Measurements from ENCODE around the gene CABLES1. TPM values are rescaled to one million over a fixed set of nuclear protein-coding genes. Genes with fewer than 3 reads are reported as not detected.

CABLES1 gene
- polyA plus RNA-seq, 1 of the 3 experiments (the other 2 are of a cell fraction) = 2.2 TPM

DNA sequence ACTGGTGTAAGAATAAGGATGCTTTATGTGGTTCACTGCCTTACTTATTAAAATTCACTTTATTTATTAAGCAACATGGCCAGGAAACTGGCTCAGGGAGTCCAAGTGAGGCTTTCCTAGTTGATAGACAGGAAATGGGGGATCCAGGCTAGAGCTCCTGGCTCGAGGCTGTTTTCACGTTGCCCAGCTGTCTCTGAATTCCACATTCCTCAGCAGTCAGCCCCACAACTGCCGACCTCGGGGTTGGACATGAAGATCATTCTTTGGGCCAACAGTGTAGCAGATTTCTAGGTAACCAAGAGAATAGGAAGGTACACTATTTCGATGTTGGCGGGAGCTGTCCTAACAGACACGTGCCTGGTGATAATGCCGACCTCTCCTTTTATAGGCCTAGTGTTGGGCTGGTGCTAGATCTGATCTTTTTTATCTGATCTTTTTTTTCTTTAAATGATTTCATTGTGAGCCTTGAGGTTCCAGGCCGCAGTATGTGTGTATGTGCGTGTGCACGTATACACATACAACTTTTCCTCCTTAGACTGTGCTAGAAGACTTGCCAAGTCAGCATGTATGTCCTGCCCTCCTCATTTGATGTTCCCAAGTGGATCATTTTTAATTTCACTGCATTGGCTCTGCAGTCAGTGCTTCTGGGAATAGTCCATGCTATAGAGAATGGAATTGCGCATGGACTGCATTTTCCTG is 103.5 kb downstream of the CABLES1 start:
- TF ChIP-seq, protein P1, sequence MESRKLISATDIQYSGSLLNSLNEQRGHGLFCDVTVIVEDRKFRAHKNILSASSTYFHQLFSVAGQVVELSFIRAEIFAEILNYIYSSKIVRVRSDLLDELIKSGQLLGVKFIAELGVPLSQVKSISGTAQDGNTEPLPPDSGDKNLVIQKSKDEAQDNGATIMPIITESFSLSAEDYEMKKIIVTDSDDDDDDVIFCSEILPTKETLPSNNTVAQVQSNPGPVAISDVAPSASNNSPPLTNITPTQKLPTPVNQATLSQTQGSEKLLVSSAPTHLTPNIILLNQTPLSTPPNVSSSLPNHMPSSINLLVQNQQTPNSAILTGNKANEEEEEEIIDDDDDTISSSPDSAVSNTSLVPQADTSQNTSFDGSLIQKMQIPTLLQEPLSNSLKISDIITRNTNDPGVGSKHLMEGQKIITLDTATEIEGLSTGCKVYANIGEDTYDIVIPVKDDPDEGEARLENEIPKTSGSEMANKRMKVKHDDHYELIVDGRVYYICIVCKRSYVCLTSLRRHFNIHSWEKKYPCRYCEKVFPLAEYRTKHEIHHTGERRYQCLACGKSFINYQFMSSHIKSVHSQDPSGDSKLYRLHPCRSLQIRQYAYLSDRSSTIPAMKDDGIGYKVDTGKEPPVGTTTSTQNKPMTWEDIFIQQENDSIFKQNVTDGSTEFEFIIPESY (IDR thresholded peaks at IDR 0.05; ENCODE audit: borderline replicate concordance, low read depth) = no peak
- TF ChIP-seq FOXM1 (IDR thresholded peaks at IDR 0.05; ENCODE audit: low read depth) (no peak), FOSL2 (IDR thresholded peaks at IDR 0.05; ENCODE audit: borderline replicate concordance, low read depth) (no peak), RAD21 (IDR thresholded peaks at IDR 0.05; ENCODE audit: low read length) (no peak), RCOR1 (IDR thresholded peaks at IDR 0.05; ENCODE audit: low read length) (no peak), POLR2AphosphoS5 (IDR thresholded peaks at IDR 0.05; ENCODE audit: low read depth, low read length) (no peak), RFX5 (IDR thresholded peaks at IDR 0.05; ENCODE audit: low read length) (no peak)
- TF ChIP-seq, protein P2, sequence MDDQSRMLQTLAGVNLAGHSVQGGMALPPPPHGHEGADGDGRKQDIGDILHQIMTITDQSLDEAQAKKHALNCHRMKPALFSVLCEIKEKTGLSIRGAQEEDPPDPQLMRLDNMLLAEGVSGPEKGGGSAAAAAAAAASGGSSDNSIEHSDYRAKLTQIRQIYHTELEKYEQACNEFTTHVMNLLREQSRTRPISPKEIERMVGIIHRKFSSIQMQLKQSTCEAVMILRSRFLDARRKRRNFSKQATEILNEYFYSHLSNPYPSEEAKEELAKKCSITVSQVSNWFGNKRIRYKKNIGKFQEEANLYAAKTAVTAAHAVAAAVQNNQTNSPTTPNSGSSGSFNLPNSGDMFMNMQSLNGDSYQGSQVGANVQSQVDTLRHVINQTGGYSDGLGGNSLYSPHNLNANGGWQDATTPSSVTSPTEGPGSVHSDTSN (IDR thresholded peaks at IDR 0.05) = no peak
- TF ChIP-seq, protein P3, sequence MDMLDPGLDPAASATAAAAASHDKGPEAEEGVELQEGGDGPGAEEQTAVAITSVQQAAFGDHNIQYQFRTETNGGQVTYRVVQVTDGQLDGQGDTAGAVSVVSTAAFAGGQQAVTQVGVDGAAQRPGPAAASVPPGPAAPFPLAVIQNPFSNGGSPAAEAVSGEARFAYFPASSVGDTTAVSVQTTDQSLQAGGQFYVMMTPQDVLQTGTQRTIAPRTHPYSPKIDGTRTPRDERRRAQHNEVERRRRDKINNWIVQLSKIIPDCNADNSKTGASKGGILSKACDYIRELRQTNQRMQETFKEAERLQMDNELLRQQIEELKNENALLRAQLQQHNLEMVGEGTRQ (IDR thresholded peaks at IDR 0.05; ENCODE audit: borderline replicate concordance, low read depth, low read length) = no peak
- H3K36me3 ChIP-seq (replicated peaks in 1 of 2; ENCODE audit: control insufficient read depth in 1 of 2, insufficient read depth in 2 of 2, low read length in 1 of 2) = no peaks in the 10 kb centered on the region
- H3K4me2 ChIP-seq = no peak overlapping the region
- no peak overlapping the region for H2AFZ ChIP-seq (ENCODE audit: low read depth)
- H3K4me1 ChIP-seq (ENCODE audit: control insufficient read depth in 1 of 2, insufficient read depth in 2 of 2, low read depth in 1 of 2, low read length in 1 of 2) = peaks cover 0 to 10% of the 10 kb centered on the region in 2 experiments; a peak in 1 of 4 replicates
- no peak overlapping the region for H3K4me3 ChIP-seq (ENCODE audit: low read depth in 2 of 2, low read length in 1 of 2)
- CTCF ChIA-PET = interaction anchor here (0.7 kb wide), 1 partner anchor 21 kb away, joined by 3 read pairs; no protein-coding TSS in a partner anchor
- H3K9me2 ChIP-seq = no peaks in the 10 kb centered on the region
- H3K27ac ChIP-seq (ENCODE audit: low read depth in 2 of 2, low read length in 1 of 2) = no peak overlapping the region
- no peaks in the 10 kb centered on the region for H3K9me3 ChIP-seq
- no peaks in the 10 kb centered on the region for H4K20me1 ChIP-seq (ENCODE audit: insufficient read depth)
- POLR2A ChIA-PET = no interaction called here
- no peaks in the 10 kb centered on the region for H3K79me2 ChIP-seq (ENCODE audit: insufficient read depth)
- H3F3A ChIP-seq (replicated peaks; ENCODE audit: insufficient read depth) = no peaks in the 10 kb centered on the region
- no peak for DNase-seq
- 95% methylated on average over 12 of the region's 12 CpGs for WGBS (ENCODE audit: low lambda C conversion rate)
- H3K9ac ChIP-seq = no peak overlapping the region
- no peaks in the 10 kb centered on the region for H3K27me3 ChIP-seq (ENCODE audit: insufficient read depth)

DNA sequence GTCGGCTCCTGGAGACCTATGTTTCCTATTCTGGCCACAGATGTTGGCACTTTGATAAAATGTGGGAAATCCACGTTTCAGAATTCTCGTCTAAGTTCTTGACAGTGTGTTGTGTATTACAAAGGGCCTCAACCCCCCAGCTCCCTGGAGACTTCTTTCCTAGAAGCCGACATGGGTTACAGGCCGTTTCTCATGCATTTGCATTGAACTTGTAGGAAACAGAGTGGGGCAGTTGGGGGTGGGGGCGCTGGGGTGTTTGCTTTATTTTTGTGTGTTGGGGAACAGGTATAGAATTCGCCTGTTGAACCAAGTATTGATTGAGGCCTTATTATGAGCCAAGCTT is 104.0 kb downstream of the CABLES1 start:
- H3F3A ChIP-seq (replicated peaks; ENCODE audit: insufficient read depth) = no peaks in the 10 kb centered on the region
- WGBS (ENCODE audit: low lambda C conversion rate) = 84% methylated on average over 7 of the region's 7 CpGs
- POLR2A ChIA-PET = no interaction called here

More for the DNA sequence above, 104.0 kb downstream of the CABLES1 start:
- Histone ChIP-seq H2AFZ (ENCODE audit: low read depth) (no peak overlapping the region), H3K4me1 (ENCODE audit: control insufficient read depth in 1 of 2, insufficient read depth in 2 of 2, low read depth in 1 of 2, low read length in 1 of 2) (peaks cover 0 to 15% of the 10 kb centered on the region in 2 experiments; a peak in 1 of 4 replicates), H3K79me2 (ENCODE audit: insufficient read depth) (no peaks in the 10 kb centered on the region), H3K9me2 (no peaks in the 10 kb centered on the region), H3K9ac (no peak overlapping the region), H3K27ac (ENCODE audit: low read depth in 2 of 2, low read length in 1 of 2) (no peak overlapping the region), H3K27me3 (ENCODE audit: insufficient read depth) (no peaks in the 10 kb centered on the region), H3K9me3 (no peaks in the 10 kb centered on the region), H3K36me3 (replicated peaks in 1 of 2; ENCODE audit: control insufficient read depth in 1 of 2, insufficient read depth in 2 of 2, low read length in 1 of 2) (no peaks in the 10 kb centered on the region), H3K4me2 (no peak overlapping the region), H4K20me1 (ENCODE audit: insufficient read depth) (no peaks in the 10 kb centered on the region), H3K4me3 (ENCODE audit: low read depth in 2 of 2, low read length in 1 of 2) (no peak overlapping the region)
- CTCF ChIA-PET = interaction anchor here (0.7 kb wide), 1 partner anchor 21 kb away, joined by 3 read pairs; no protein-coding TSS in a partner anchor
- TF ChIP-seq POLR2AphosphoS5 (IDR thresholded peaks at IDR 0.05; ENCODE audit: low read depth, low read length) (no peak), SIN3A (IDR thresholded peaks at IDR 0.05; ENCODE audit: borderline replicate concordance, low read depth, low read length) (no peak), TAF1 (IDR thresholded peaks at IDR 0.05; ENCODE audit: borderline replicate concordance, low read depth, low read length) (no peak), RAD21 (IDR thresholded peaks at IDR 0.05; ENCODE audit: low read length) (no peak), CHD2 (IDR thresholded peaks at IDR 0.05; ENCODE audit: low read length, partially characterized antibody) (no peak), SMC3 (IDR thresholded peaks at IDR 0.05; ENCODE audit: low read depth, low read length) (no peak), FOSL2 (IDR thresholded peaks at IDR 0.05; ENCODE audit: borderline replicate concordance, low read depth) (no peak), FOXJ3 (CRISPR knock-in tag; IDR thresholded peaks at IDR 0.05) (no peak), FOXM1 (IDR thresholded peaks at IDR 0.05; ENCODE audit: low read depth) (no peak), MXI1 (IDR thresholded peaks at IDR 0.05; ENCODE audit: low read depth, low read length) (no peak), EP300 (IDR thresholded peaks at IDR 0.05; ENCODE audit: borderline replicate concordance in 1 of 2, low read depth in 1 of 2, low read length in 1 of 2) (no peak), NFIC (IDR thresholded peaks at IDR 0.05; ENCODE audit: borderline replicate concordance) (no peak)
- TF ChIP-seq, protein P1 (IDR thresholded peaks at IDR 0.05; ENCODE audit: borderline replicate concordance, low read depth) = no peak
- TF ChIP-seq, protein P4, sequence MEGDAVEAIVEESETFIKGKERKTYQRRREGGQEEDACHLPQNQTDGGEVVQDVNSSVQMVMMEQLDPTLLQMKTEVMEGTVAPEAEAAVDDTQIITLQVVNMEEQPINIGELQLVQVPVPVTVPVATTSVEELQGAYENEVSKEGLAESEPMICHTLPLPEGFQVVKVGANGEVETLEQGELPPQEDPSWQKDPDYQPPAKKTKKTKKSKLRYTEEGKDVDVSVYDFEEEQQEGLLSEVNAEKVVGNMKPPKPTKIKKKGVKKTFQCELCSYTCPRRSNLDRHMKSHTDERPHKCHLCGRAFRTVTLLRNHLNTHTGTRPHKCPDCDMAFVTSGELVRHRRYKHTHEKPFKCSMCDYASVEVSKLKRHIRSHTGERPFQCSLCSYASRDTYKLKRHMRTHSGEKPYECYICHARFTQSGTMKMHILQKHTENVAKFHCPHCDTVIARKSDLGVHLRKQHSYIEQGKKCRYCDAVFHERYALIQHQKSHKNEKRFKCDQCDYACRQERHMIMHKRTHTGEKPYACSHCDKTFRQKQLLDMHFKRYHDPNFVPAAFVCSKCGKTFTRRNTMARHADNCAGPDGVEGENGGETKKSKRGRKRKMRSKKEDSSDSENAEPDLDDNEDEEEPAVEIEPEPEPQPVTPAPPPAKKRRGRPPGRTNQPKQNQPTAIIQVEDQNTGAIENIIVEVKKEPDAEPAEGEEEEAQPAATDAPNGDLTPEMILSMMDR (IDR thresholded peaks at IDR 0.05) = no peak
- DNase-seq = no peak
